ENCODE measurements around the gene PMVK.

PMVK gene

GRCh38 chr1:154955039-154955717, 18.7 kb upstream of the PMVK start:
- Histone ChIP-seq H3K36me3 (ENCODE audit: control insufficient read depth, insufficient read depth, low read length) (peaks cover 21% of the 10 kb centered on the region), H3K4me3 (replicated peaks; ENCODE audit: low read depth, low read length) (peak overlapping the region; percentile 71), H3K27me3 (replicated peaks; ENCODE audit: control insufficient read depth, insufficient read depth, low read length) (no peaks in the 10 kb centered on the region)
- no peak for TF ChIP-seq CTCF (IDR thresholded peaks at IDR 0.05; ENCODE audit: insufficient read depth, low read length, poor library complexity, severe bottlenecking)
- peak; percentile 58 for DNase-seq (ENCODE audit: extremely low read depth, insufficient read length)

GRCh38 chr1:154954541-154954940, 18.0 kb upstream of the PMVK start:
- peaks cover 19% of the 10 kb centered on the region for H3K36me3 ChIP-seq (ENCODE audit: control insufficient read depth, insufficient read depth, low read length)
- H3K27me3 ChIP-seq (replicated peaks; ENCODE audit: control insufficient read depth, insufficient read depth, low read length), result no peaks in the 10 kb centered on the region
- DNase-seq (ENCODE audit: extremely low read depth, insufficient read length), result no peak
- no peak for TF ChIP-seq CTCF (IDR thresholded peaks at IDR 0.05; ENCODE audit: insufficient read depth, low read length, poor library complexity, severe bottlenecking)
- peak overlapping the region; percentile 41 for H3K4me3 ChIP-seq (replicated peaks; ENCODE audit: low read depth, low read length)

- peaks cover 16% of the 10 kb centered on the region for H3K36me3 ChIP-seq (ENCODE audit: control insufficient read depth, insufficient read depth, low read length)
- no peak for TF ChIP-seq CTCF (IDR thresholded peaks at IDR 0.05; ENCODE audit: insufficient read depth, low read length, poor library complexity, severe bottlenecking)
- no peak for DNase-seq (ENCODE audit: extremely low read depth, insufficient read length)
- H3K4me3 ChIP-seq (replicated peaks; ENCODE audit: low read depth, low read length), result no peak overlapping the region
- H3K27me3 ChIP-seq (replicated peaks; ENCODE audit: control insufficient read depth, insufficient read depth, low read length), result no peaks in the 10 kb centered on the region
These were observed 17.1 kb upstream of the PMVK start for GRCh38 chr1:154953611-154954038.

- H3K4me3 ChIP-seq (replicated peaks; ENCODE audit: low read depth, low read length), result no peak overlapping the region
- H3K27me3 ChIP-seq (replicated peaks; ENCODE audit: control insufficient read depth, insufficient read depth, low read length), result no peaks in the 10 kb centered on the region
- H3K36me3 ChIP-seq (ENCODE audit: control insufficient read depth, insufficient read depth, low read length), result peaks cover 12% of the 10 kb centered on the region
- DNase-seq (ENCODE audit: extremely low read depth, insufficient read length), result no peak
- TF ChIP-seq CTCF (IDR thresholded peaks at IDR 0.05; ENCODE audit: insufficient read depth, low read length, poor library complexity, severe bottlenecking), result no peak
These were observed 16.1 kb upstream of the PMVK start for GRCh38 chr1:154952664-154953063.

- DNase-seq (ENCODE audit: extremely low read depth, insufficient read length), result no peak
- peaks cover 14% of the 10 kb centered on the region for H3K36me3 ChIP-seq (ENCODE audit: control insufficient read depth, insufficient read depth, low read length)
These were observed 15.6 kb upstream of the PMVK start for GRCh38 chr1:154951901-154952657.

More at GRCh38 chr1:154951901-154952657, 15.6 kb upstream of the PMVK start:
- Histone ChIP-seq H3K4me3 (replicated peaks; ENCODE audit: low read depth, low read length) (0 out of 2 replicates have a peak overlapping the region, but pooled peaks have one; percentile 3), H3K27me3 (replicated peaks; ENCODE audit: control insufficient read depth, insufficient read depth, low read length) (no peaks in the 10 kb centered on the region)
- TF ChIP-seq CTCF (IDR thresholded peaks at IDR 0.05; ENCODE audit: insufficient read depth, low read length, poor library complexity, severe bottlenecking), result no peak
